Measurements from ENCODE around the gene NCAM2. TPM values are rescaled to one million over a fixed set of nuclear protein-coding genes. Genes with fewer than 3 reads are reported as not detected.

NCAM2 gene
- polyA plus RNA-seq, 1 donor from 2014 or later, result 9.8 TPM

DNA sequence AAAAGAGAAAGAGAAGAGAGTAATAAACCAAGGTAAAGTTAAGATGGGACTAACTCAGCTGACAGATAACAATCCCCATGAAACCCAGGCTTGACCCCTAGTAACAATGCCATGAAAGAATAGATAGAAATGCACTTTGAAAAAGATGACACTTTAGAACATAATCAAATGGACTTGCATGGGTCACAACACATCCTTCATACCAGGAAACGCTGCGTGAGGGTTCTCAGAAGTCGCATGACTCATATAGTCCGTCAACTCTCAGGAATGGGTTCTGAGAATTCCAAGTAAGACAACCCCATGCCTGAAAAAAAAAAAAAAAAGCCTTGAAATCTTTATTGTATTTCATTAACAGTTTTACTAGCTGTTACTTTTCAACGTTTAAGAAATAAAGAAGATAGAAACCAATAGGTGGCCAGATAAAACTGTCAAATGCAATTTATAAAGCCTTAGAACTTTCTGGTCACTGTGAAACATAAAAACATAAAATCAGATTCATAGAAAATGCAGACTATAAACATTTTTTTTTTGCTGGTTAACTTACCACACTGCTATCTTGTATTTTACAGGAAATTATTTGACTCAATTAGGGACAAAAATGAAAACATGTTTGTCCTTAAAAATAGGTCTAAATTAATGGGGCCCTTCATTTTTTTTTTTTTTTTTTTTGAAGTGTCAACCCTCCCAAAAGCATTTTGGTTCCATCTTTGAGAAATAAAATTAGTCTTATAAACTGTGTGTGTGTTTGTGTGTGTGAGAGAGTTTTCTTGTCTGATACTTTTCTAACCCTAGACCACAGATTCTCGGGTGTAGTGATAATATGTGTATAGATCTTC, 202.1 kb downstream of the NCAM2 start:
- Histone ChIP-seq H3K4me2 (ENCODE audit: low read length) (no peak overlapping the region), H3K9me2 (ENCODE audit: insufficient read depth, low read length) (no peaks in the 10 kb centered on the region), H2AFZ (ENCODE audit: low read depth, low read length) (no peak overlapping the region), H4K20me1 (ENCODE audit: insufficient read depth) (no peaks in the 10 kb centered on the region), H3K4me3 (ENCODE audit: low read length) (no peak overlapping the region), H3K27me3 (ENCODE audit: insufficient read depth, low read depth, low read length) (no peaks in the 10 kb centered on the region), H3K36me3 (ENCODE audit: insufficient read depth, low read length) (no peaks in the 10 kb centered on the region), H3K27ac (ENCODE audit: low read length) (no peak overlapping the region), H3K9me3 (ENCODE audit: low read length) (no peaks in the 10 kb centered on the region), H3K79me2 (replicated peaks; ENCODE audit: insufficient read depth, low read length) (no peaks in the 10 kb centered on the region), H3F3A (ENCODE audit: insufficient read depth, low read length, poor library complexity, severe bottlenecking) (no peaks in the 10 kb centered on the region), H3K9ac (ENCODE audit: low read length) (no peak overlapping the region)
- TF ChIP-seq EZH2 (IDR thresholded peaks at IDR 0.05; ENCODE audit: borderline replicate concordance, insufficient read depth, low read length, poor library complexity, severe bottlenecking), result no peak
- TF ChIP-seq TAF1 (IDR thresholded peaks at IDR 0.05; ENCODE audit: low read depth), result no peak
- TF ChIP-seq MXI1 (conservative IDR thresholded peaks at IDR 0.05; ENCODE audit: poor library complexity, severe bottlenecking), result no peak
- TF ChIP-seq SMC3 (conservative IDR thresholded peaks at IDR 0.05; ENCODE audit: poor library complexity), result no peak
- no peak for TF ChIP-seq RAD21 (conservative IDR thresholded peaks at IDR 0.05)
- TF ChIP-seq, protein P1, sequence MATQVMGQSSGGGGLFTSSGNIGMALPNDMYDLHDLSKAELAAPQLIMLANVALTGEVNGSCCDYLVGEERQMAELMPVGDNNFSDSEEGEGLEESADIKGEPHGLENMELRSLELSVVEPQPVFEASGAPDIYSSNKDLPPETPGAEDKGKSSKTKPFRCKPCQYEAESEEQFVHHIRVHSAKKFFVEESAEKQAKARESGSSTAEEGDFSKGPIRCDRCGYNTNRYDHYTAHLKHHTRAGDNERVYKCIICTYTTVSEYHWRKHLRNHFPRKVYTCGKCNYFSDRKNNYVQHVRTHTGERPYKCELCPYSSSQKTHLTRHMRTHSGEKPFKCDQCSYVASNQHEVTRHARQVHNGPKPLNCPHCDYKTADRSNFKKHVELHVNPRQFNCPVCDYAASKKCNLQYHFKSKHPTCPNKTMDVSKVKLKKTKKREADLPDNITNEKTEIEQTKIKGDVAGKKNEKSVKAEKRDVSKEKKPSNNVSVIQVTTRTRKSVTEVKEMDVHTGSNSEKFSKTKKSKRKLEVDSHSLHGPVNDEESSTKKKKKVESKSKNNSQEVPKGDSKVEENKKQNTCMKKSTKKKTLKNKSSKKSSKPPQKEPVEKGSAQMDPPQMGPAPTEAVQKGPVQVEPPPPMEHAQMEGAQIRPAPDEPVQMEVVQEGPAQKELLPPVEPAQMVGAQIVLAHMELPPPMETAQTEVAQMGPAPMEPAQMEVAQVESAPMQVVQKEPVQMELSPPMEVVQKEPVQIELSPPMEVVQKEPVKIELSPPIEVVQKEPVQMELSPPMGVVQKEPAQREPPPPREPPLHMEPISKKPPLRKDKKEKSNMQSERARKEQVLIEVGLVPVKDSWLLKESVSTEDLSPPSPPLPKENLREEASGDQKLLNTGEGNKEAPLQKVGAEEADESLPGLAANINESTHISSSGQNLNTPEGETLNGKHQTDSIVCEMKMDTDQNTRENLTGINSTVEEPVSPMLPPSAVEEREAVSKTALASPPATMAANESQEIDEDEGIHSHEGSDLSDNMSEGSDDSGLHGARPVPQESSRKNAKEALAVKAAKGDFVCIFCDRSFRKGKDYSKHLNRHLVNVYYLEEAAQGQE (IDR thresholded peaks at IDR 0.05; ENCODE audit: borderline replicate concordance), result no peak
- TF ChIP-seq EP300 (conservative IDR thresholded peaks at IDR 0.05; ENCODE audit: poor library complexity, severe bottlenecking), result no peak
- TF ChIP-seq, protein P2, sequence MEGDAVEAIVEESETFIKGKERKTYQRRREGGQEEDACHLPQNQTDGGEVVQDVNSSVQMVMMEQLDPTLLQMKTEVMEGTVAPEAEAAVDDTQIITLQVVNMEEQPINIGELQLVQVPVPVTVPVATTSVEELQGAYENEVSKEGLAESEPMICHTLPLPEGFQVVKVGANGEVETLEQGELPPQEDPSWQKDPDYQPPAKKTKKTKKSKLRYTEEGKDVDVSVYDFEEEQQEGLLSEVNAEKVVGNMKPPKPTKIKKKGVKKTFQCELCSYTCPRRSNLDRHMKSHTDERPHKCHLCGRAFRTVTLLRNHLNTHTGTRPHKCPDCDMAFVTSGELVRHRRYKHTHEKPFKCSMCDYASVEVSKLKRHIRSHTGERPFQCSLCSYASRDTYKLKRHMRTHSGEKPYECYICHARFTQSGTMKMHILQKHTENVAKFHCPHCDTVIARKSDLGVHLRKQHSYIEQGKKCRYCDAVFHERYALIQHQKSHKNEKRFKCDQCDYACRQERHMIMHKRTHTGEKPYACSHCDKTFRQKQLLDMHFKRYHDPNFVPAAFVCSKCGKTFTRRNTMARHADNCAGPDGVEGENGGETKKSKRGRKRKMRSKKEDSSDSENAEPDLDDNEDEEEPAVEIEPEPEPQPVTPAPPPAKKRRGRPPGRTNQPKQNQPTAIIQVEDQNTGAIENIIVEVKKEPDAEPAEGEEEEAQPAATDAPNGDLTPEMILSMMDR (IDR thresholded peaks at IDR 0.05; ENCODE audit: poor library complexity, severe bottlenecking), result no peak

DNA sequence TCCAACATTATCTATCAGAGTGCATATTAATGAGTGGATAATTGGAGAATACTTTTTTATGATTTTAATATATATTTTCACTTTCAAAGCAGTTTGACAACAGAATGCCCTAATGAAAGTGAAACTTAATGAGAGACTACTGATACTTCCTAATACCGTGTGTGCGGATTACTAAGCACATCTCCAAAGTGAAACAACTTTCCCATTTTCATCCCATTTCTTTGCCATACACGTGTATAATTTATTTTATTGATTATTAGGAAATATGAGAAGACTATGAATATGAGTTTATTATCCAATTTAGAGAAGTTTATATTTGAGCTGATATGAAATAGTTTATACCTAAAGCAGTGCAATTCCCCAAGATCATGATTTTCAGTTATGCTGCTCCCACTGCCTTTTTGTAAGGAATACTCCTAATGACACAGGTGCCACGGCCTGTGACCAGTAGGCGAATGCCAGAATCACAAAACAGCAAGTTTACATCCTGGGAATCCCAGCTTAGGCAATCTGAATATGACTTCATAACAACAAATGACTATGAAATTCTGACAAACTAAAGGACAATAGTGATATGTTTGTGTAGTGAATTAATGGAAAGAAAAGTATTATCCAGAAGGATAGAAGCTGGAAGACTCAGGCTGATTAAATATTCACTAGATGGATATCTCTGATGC, 202.9 kb downstream of the NCAM2 start:
- Histone ChIP-seq H3K27ac (ENCODE audit: low read length) (no peak overlapping the region), H3K9ac (ENCODE audit: low read length) (no peak overlapping the region), H3K9me3 (ENCODE audit: low read length) (no peaks in the 10 kb centered on the region), H2AFZ (ENCODE audit: low read depth, low read length) (no peak overlapping the region), H3K36me3 (ENCODE audit: insufficient read depth, low read length) (no peaks in the 10 kb centered on the region), H3K9me2 (ENCODE audit: insufficient read depth, low read length) (no peaks in the 10 kb centered on the region), H3K79me2 (replicated peaks; ENCODE audit: insufficient read depth, low read length) (no peaks in the 10 kb centered on the region), H3K4me2 (ENCODE audit: low read length) (no peak overlapping the region), H3K4me3 (ENCODE audit: low read length) (no peak overlapping the region), H3K27me3 (ENCODE audit: insufficient read depth, low read depth, low read length) (no peaks in the 10 kb centered on the region), H3F3A (ENCODE audit: insufficient read depth, low read length, poor library complexity, severe bottlenecking) (no peaks in the 10 kb centered on the region), H4K20me1 (ENCODE audit: insufficient read depth) (no peaks in the 10 kb centered on the region)
- TF ChIP-seq EP300 (conservative IDR thresholded peaks at IDR 0.05; ENCODE audit: poor library complexity, severe bottlenecking), result no peak
- no peak for TF ChIP-seq TAF1 (IDR thresholded peaks at IDR 0.05; ENCODE audit: low read depth)
- TF ChIP-seq, protein P2 (IDR thresholded peaks at IDR 0.05; ENCODE audit: poor library complexity, severe bottlenecking), result no peak
- no peak for TF ChIP-seq RAD21 (conservative IDR thresholded peaks at IDR 0.05)
- TF ChIP-seq, protein P1 (IDR thresholded peaks at IDR 0.05; ENCODE audit: borderline replicate concordance), result no peak
- TF ChIP-seq EZH2 (IDR thresholded peaks at IDR 0.05; ENCODE audit: borderline replicate concordance, insufficient read depth, low read length, poor library complexity, severe bottlenecking), result no peak
- TF ChIP-seq MXI1 (conservative IDR thresholded peaks at IDR 0.05; ENCODE audit: poor library complexity, severe bottlenecking), result no peak
- TF ChIP-seq SMC3 (conservative IDR thresholded peaks at IDR 0.05; ENCODE audit: poor library complexity), result no peak
- TF ChIP-seq POLR2AphosphoS5 (IDR thresholded peaks at IDR 0.05), result no peak
